Nephron progenitor cell (in vitro differentiated cells): ENCODE data around the gene POU4F3.
A peak's percentile ranks its signal among the peaks of the same experiment; 100 is the strongest.

Experiments
- DNase-seq: peaks from one replicate; pipeline ENCODE4 v3.0.0; 2021
- H3K27ac Mint-ChIP-seq: 2 replicates; pipeline ENCODE4 v1.8.0; 2021; ENCODE audit warnings: mild to moderate bottlenecking, moderate library complexity, mixed read lengths
- H3K27me3 Mint-ChIP-seq: 2 replicates; pipeline ENCODE4 v1.8.0; 2021; ENCODE audit warnings: mild to moderate bottlenecking, low read depth, mixed read lengths; ENCODE audit not compliant: poor library complexity
- H3K36me3 Mint-ChIP-seq: 2 replicates; pipeline ENCODE4 v1.8.0; 2021; ENCODE audit warnings: low read depth, mixed read lengths
- H3K4me1 Mint-ChIP-seq: 2 replicates; pipeline ENCODE4 v1.8.0; 2021; ENCODE audit warnings: mixed read lengths
- H3K4me3 Mint-ChIP-seq: 2 replicates; pipeline ENCODE4 v1.8.0; 2021; ENCODE audit warnings: mild to moderate bottlenecking, moderate library complexity, mixed read lengths
- H3K9me3 Mint-ChIP-seq: 2 replicates; pipeline ENCODE4 v1.8.0; 2021; ENCODE audit warnings: mild to moderate bottlenecking, moderate library complexity, mixed read lengths
- CTCF ChIP-seq: fragments of 200-600 bp; sonication (generic); IDR thresholded peaks from 2 replicates; pipeline ENCODE4 v1.5.0; 2021; ENCODE audit warnings: antibody characterized with exemption

POU4F3 gene

GRCh38 chr5:146341854-146342253 is 3.2 kb downstream of the POU4F3 start:
- Mint-ChIP-seq H3K4me1 (peaks cover 58% of the 10 kb centered on the region), H3K4me3 (no peak overlapping the region), H3K27ac (no peak overlapping the region), H3K9me3 (peaks cover 4% of the 10 kb centered on the region), H3K36me3 (no peaks in the 10 kb centered on the region), H3K27me3 (peaks cover 100% of the 10 kb centered on the region)
- no peak for TF ChIP-seq CTCF
- no peak for DNase-seq

DNA sequence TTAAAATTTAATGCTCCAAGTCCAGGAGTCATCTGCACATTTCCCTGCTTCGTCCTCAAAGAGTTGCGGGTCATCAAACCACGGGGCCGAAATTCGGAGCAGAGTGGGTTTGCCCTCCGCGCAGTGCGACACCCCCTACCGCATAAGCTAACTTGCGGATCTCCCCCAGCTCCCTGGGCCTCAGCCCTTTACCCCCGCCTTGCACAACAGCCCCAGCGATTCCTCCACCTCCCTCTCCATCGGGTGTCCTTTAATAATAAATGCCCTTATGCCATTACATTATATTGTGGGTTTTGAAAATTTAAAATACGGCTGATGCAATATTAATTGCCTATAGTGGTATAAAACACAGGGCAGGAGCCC is 3.9 kb downstream of the POU4F3 start:
- Mint-ChIP-seq H3K4me1 (peaks cover 52% of the 10 kb centered on the region), H3K4me3 (no peak overlapping the region), H3K27ac (no peak overlapping the region), H3K9me3 (peaks cover 4% of the 10 kb centered on the region), H3K36me3 (no peaks in the 10 kb centered on the region), H3K27me3 (peaks cover 100% of the 10 kb centered on the region)
- no peak for DNase-seq
- TF ChIP-seq CTCF: no peak

- Mint-ChIP-seq H3K4me1 (peaks cover 45% of the 10 kb centered on the region), H3K27ac (no peak overlapping the region), H3K36me3 (no peaks in the 10 kb centered on the region), H3K9me3 (peaks cover 4% of the 10 kb centered on the region), H3K27me3 (peaks cover 100% of the 10 kb centered on the region), H3K4me3 (no peak overlapping the region)
- no peak for TF ChIP-seq CTCF
- DNase-seq: no peak
Measured at GRCh38 chr5:146342882-146343865, 4.5 kb downstream of the POU4F3 start.

- Mint-ChIP-seq H3K4me3 (peak overlapping the region; percentile 33), H3K9me3 (peaks cover 4% of the 10 kb centered on the region), H3K36me3 (no peaks in the 10 kb centered on the region), H3K27me3 (peaks cover 100% of the 10 kb centered on the region), H3K27ac (no peak overlapping the region), H3K4me1 (peaks cover 34% of the 10 kb centered on the region)
- peak; percentile 78 for DNase-seq
- TF ChIP-seq CTCF: no peak
Measured at GRCh38 chr5:146344155-146345118, 5.8 kb downstream of the POU4F3 start.

DNA sequence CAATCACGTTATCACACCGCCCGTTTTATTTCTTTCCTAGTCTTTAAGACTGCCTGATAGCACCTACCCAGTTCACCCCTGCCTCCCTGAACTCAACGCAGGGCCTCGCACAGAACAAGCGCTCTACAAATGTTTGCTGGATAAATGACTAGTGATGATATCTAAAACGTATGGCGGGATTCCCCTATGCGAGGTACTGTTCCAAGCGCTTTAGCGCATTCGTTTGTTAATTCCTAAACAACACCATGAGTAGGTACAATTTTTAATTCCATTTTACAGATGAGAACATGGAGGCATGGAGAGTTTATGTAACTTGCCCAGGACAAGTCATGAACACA is 6.6 kb downstream of the POU4F3 start:
- H3K27me3 Mint-ChIP-seq: peaks cover 100% of the 10 kb centered on the region

More for the DNA sequence above, 6.6 kb downstream of the POU4F3 start:
- Mint-ChIP-seq H3K27ac (no peak overlapping the region), H3K4me3 (peak overlapping the region; percentile 71), H3K36me3 (no peaks in the 10 kb centered on the region), H3K4me1 (peaks cover 27% of the 10 kb centered on the region), H3K9me3 (peaks cover 4% of the 10 kb centered on the region)
- no peak for TF ChIP-seq CTCF
- no peak for DNase-seq
